Gastroesophageal sphincter (tissue), 3 donors: Measurements from ENCODE around the gene MAPK6.

Source experiments
- CTCF ChIP-seq, 4 experiments: fragments of 200-600 bp in 2 of 4; fragments of 450-650 bp in 2 of 4; sonication (generic) in 1 of 4; IDR thresholded peaks; one replicate each; pipeline ENCODE4 v1.5.1; 2017 to 2019; ENCODE audit warnings: antibody characterized with exemption in 4 of 4, mild to moderate bottlenecking in 2 of 4, moderate library complexity in 2 of 4
- POLR2A ChIP-seq, 2 donors: fragments of 450-650 bp; IDR thresholded peaks; one replicate each; pipeline ENCODE4 v1.6.1; 2017; ENCODE audit warnings: antibody characterized with exemption in 2 of 2, mild to moderate bottlenecking in 2 of 2, moderate library complexity in 1 of 2

- no peak for TF ChIP-seq CTCF (IDR thresholded peaks at IDR 0.05)
- no peak for TF ChIP-seq POLR2A (IDR thresholded peaks at IDR 0.05)
Measured at GRCh38 chr15:52099651-52100272, 80.7 kb downstream of the MAPK6 start.
